Ascending aorta (tissue), 2 donors: ENCODE results near the gene ARSG. TPM values are rescaled to one million over a fixed set of nuclear protein-coding genes. Genes with fewer than 3 reads are reported as not detected.
"Not testable (repeated sequence)": the region's sequence is repeated elsewhere in the genome, so short reads cannot be mapped to it uniquely, and the experiment has no call there.

Source experiments
- DNase-seq, 2 donors: peaks; one replicate each; pipeline ENCODE4 v3.0.0-alpha.2; 2019; ENCODE audit warnings: low spot score in 2 of 2
- H3K27ac ChIP-seq, 2 donors: fragments of 200-600 bp; sonication (generic); one replicate each; pipeline ENCODE4 v1.5.1; 2016 to 2017; ENCODE audit warnings: mild to moderate bottlenecking in 1 of 2
- H3K27me3 ChIP-seq: fragments of 200-600 bp; sonication (generic); one replicate; pipeline ENCODE4 v1.5.1; 2017
- H3K36me3 ChIP-seq, 2 donors: fragments of 200-600 bp; sonication (generic); one replicate each; pipeline ENCODE4 v1.5.1; 2016
- H3K4me1 ChIP-seq, 2 donors: fragments of 200-600 bp; sonication (generic); one replicate each; pipeline ENCODE4 v1.5.1; 2016 to 2017; ENCODE audit warnings: mild to moderate bottlenecking in 1 of 2
- H3K4me3 ChIP-seq, 2 donors: fragments of 200-600 bp; sonication (generic); one replicate each; pipeline ENCODE4 v1.5.1; 2016 to 2017; ENCODE audit warnings: mild to moderate bottlenecking in 1 of 2
- H3K9me3 ChIP-seq, 2 donors: fragments of 200-600 bp; sonication (generic); one replicate each; pipeline ENCODE4 v1.5.1; 2016
- CTCF ChIP-seq, 3 experiments: fragments of 200-600 bp in 2 of 3; fragments of 450-650 bp in 1 of 3; sonication (generic) in 2 of 3; IDR thresholded peaks; one replicate each; pipeline ENCODE4 v1.5.1; 2016 to 2019; ENCODE audit warnings: antibody characterized with exemption in 3 of 3, mild to moderate bottlenecking in 1 of 3, moderate library complexity in 1 of 3
- intact Hi-C: fragments of 100-400 bp; cut with DNase I; formaldehyde crosslinking; loops from one replicate; pipeline ENCODE4 v1.15.1; 2023
- total RNA-seq: library from RNA; depleted of rRNA; stranded (reverse); fragments of >200 nt; gene quantifications from one replicate; pipeline ENCODE4 v1.1.0, GENCODE V29; 2016

Gene ARSG
- total RNA-seq, 1 donor from 2014 or later: 7.3 TPM

- TF ChIP-seq CTCF (IDR thresholded peaks at IDR 0.05): no peak
- H3K36me3 ChIP-seq: no peaks in the 10 kb centered on the region
- H3K27ac ChIP-seq: no peak overlapping the region
These were observed 68.7 kb downstream of the ARSG start for GRCh38 chr17:68359791-68360535.

GRCh38 chr17:68365469-68365868 lies 74.2 kb downstream of the ARSG start:
- Histone ChIP-seq H3K27me3 (no peaks in the 10 kb centered on the region), H3K27ac (no peak overlapping the region), H3K36me3 (no peaks in the 10 kb centered on the region), H3K4me3 (no peak overlapping the region), H3K4me1 (no peaks in the 10 kb centered on the region), H3K9me3 (no peaks in the 10 kb centered on the region)
- intact Hi-C loops: no loop called here
- TF ChIP-seq CTCF (IDR thresholded peaks at IDR 0.05): no peak
- no peak for DNase-seq

More at GRCh38 chr17:68359791-68360535, 68.7 kb downstream of the ARSG start:
- intact Hi-C loops: no loop called here
- Histone ChIP-seq H3K4me3 (no peak overlapping the region), H3K27me3 (no peaks in the 10 kb centered on the region), H3K4me1 (no peaks in the 10 kb centered on the region), H3K9me3 (no peaks in the 10 kb centered on the region)
- DNase-seq: no peak

- no peak overlapping the region for H3K4me3 ChIP-seq
- H3K27me3 ChIP-seq: no peaks in the 10 kb centered on the region
- TF ChIP-seq CTCF (IDR thresholded peaks at IDR 0.05): no peak
- H3K9me3 ChIP-seq: no peaks in the 10 kb centered on the region
- H3K27ac ChIP-seq: no peak overlapping the region
- no peaks in the 10 kb centered on the region for H3K4me1 ChIP-seq
- intact Hi-C loops: no loop called here
- DNase-seq: no peak
- H3K36me3 ChIP-seq: no peaks in the 10 kb centered on the region
These were observed 77.1 kb downstream of the ARSG start for GRCh38 chr17:68368387-68368786.

- intact Hi-C loops: loop anchor here (1.0 to 5.0 kb wide), 2 partner anchors 11 to 137 kb away; partner anchors contain the start of gene PRKAR1A
- Histone ChIP-seq H3K36me3 (no peaks in the 10 kb centered on the region), H3K4me1 (peaks cover 12% of the 10 kb centered on the region in 2 donors), H3K4me3 (no peak overlapping the region), H3K9me3 (no peaks in the 10 kb centered on the region), H3K27ac (no peak overlapping the region), H3K27me3 (no peaks in the 10 kb centered on the region)
- no peak for TF ChIP-seq CTCF (IDR thresholded peaks at IDR 0.05)
- DNase-seq: no peak
These were observed 84.3 kb downstream of the ARSG start for GRCh38 chr17:68375566-68375965.

GRCh38 chr17:68376178-68376577 lies 84.9 kb downstream of the ARSG start:
- intact Hi-C loops: loop anchor here (5.0 kb wide), 1 partner anchor 136 kb away; the partner anchor contains the start of gene PRKAR1A
- not testable (repeated sequence) for H3K27ac ChIP-seq, H3K4me3 ChIP-seq, H3K9me3 ChIP-seq, H3K36me3 ChIP-seq, DNase-seq, H3K27me3 ChIP-seq
- peaks cover 12% of the 10 kb centered on the region in 2 donors for H3K4me1 ChIP-seq

GRCh38 chr17:68377771-68378267 lies 86.5 kb downstream of the ARSG start:
- no peak overlapping the region for H3K4me3 ChIP-seq
- intact Hi-C loops: loop anchor here (5.0 kb wide), 1 partner anchor 134 kb away; the partner anchor contains the start of gene PRKAR1A

More at GRCh38 chr17:68377771-68378267, 86.5 kb downstream of the ARSG start:
- no peak for TF ChIP-seq CTCF (IDR thresholded peaks at IDR 0.05)
- H3K9me3 ChIP-seq: no peaks in the 10 kb centered on the region
- H3K4me1 ChIP-seq: peaks cover 12% of the 10 kb centered on the region in 2 donors
- DNase-seq: no peak
- no peaks in the 10 kb centered on the region for H3K27me3 ChIP-seq
- H3K36me3 ChIP-seq: no peaks in the 10 kb centered on the region
- peak overlapping the region; percentile 76 to 77 for H3K27ac ChIP-seq
